ENCODE measurements around the gene FARP1.
A peak's percentile ranks its signal among the peaks of the same experiment; 100 is the strongest.

Gene FARP1

GRCh38 chr13:98144801-98145350 is 2.0 kb downstream of the FARP1 start:
- TF ChIP-seq GATA3 (IDR thresholded peaks at IDR 0.05; ENCODE audit: low read depth, low read length) (no peak), GATA2 (IDR thresholded peaks at IDR 0.05; ENCODE audit: low read depth, low read length) (no peak)

DNA sequence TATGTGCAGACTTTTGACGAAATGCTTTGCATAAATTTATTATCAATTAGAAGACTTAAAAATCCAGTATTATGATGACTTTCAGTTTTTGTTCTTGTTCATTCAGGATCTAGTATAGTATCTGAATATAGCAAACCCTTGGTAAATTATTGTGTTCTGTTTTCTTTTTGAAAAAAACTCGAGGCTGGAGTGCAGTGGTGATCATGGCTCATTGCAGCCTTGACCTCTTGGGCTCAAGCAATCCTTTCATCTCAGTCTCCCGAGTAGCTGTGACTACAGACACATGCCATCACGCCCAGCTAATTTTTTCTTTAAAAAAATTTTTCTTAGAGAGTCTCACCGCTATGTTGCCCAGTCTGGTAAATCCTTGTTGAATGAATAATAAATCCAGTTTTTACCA is 4.6 kb downstream of the FARP1 start:
- no peak for TF ChIP-seq GATA3 (IDR thresholded peaks at IDR 0.05; ENCODE audit: low read depth, low read length)
- TF ChIP-seq GATA2 (IDR thresholded peaks at IDR 0.05; ENCODE audit: low read depth, low read length): no peak

GRCh38 chr13:98150832-98151479 is 8.1 kb downstream of the FARP1 start:
- TF ChIP-seq GATA3 (IDR thresholded peaks at IDR 0.05; ENCODE audit: low read depth, low read length) (no peak), GATA2 (IDR thresholded peaks at IDR 0.05; ENCODE audit: low read depth, low read length) (no peak)

GRCh38 chr13:98155475-98156109 is 12.7 kb downstream of the FARP1 start:
- no peak for TF ChIP-seq GATA3 (IDR thresholded peaks at IDR 0.05; ENCODE audit: low read depth, low read length)
- TF ChIP-seq GATA2 (IDR thresholded peaks at IDR 0.05; ENCODE audit: low read depth, low read length): no peak

GRCh38 chr13:98156259-98156658 is 13.4 kb downstream of the FARP1 start:
- no peak for TF ChIP-seq GATA2 (IDR thresholded peaks at IDR 0.05; ENCODE audit: low read depth, low read length)
- TF ChIP-seq GATA3 (IDR thresholded peaks at IDR 0.05; ENCODE audit: low read depth, low read length): no peak

- TF ChIP-seq GATA2 (IDR thresholded peaks at IDR 0.05; ENCODE audit: low read depth, low read length): no peak
- TF ChIP-seq GATA3 (IDR thresholded peaks at IDR 0.05; ENCODE audit: low read depth, low read length): no peak
These were observed 14.3 kb downstream of the FARP1 start for GRCh38 chr13:98157188-98157587.

DNA sequence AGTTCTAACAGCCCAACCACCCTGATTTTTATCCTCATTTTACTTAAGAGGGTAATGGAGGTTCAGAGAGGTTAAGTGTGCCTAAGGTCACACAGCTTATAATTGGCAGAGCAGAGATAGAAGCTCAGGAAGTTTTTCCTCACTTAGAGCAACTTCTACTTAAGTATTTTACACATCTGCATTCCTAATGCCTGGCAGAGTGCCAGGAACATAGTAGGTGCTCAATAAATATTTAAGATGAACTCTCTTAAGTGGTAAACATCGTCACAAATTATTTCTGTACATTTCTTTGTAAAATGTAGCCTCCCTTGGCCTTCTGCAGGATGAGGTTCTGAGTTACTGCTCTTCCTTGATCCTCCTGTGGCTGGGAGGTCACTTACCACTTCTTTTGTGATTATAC is 14.7 kb downstream of the FARP1 start:
- TF ChIP-seq GATA2 (IDR thresholded peaks at IDR 0.05; ENCODE audit: low read depth, low read length) (no peak), GATA3 (IDR thresholded peaks at IDR 0.05; ENCODE audit: low read depth, low read length) (no peak)

DNA sequence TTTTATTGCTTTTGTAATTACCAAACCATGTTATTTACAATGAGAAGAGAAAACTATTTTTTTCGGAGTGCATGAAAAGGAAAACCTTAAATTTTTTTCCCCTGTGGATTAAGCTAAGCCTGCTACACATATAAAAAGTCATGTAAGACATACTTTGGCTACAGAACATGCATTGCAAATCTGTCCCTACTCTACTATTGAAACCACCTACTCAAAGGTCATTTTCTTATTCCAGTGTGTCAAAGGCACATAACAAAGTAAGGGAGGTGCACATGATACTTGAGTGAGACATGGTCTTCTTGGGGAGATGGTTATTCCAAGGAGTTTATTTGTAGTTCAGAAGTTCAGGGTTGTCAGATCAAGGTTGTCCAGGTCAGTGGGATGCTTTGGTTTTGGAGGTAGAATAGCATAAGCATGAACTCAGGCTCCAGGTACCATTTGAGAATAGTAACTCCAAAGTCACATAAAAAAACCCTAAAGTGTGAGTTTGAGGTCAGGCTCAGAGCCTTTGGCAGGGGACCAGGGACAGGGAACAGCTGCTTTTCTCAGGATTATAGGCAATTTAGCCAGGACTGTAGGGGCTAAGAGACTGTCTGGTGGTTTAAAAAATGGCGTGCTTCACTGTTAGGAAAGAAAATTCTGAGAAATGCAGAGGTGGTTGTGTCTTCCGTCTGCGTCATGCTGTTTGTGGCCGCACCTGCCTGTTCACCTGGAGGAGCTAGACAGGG is 15.4 kb downstream of the FARP1 start:
- TF ChIP-seq GATA2 (IDR thresholded peaks at IDR 0.05; ENCODE audit: low read depth, low read length): no peak
- TF ChIP-seq GATA3 (IDR thresholded peaks at IDR 0.05; ENCODE audit: low read depth, low read length): no peak

DNA sequence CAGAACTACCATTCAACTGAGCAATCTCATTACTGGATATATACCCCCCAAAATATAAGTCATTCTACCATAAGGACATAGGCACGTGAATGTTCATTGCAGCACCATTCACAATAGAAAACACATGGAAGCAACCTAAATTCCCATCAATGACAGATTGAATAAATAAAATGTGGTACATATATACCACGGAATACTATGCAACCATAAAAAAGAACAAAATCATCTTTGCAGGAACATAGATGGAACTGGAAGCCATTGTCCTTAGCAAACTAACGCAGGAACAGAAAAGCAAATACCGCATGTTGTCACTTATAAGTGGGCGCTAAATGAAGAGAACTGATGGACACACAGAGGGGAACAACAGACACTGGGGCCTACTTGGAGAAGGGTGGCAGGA is 20.0 kb downstream of the FARP1 start:
- no peak for TF ChIP-seq GATA3 (IDR thresholded peaks at IDR 0.05; ENCODE audit: low read depth, low read length)
- TF ChIP-seq GATA2 (IDR thresholded peaks at IDR 0.05; ENCODE audit: low read depth, low read length): no peak

DNA sequence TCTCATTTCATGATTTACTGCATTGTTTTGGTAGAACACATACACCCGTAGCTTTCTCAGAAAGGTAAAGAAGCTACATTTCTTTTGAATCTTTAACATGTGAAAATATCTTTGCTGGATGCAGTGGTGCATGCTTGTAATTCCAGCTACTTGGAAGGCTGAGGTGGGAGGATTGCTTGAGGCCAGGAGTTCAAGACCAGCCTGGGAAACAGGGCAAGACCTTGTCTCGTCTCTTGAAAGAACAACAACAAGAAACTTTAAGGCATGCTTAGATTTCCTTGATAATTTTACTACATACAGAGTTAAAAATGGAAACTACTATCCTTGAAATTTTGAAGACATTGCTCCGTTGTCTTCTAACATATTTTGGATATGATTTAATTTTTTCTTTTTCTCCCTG is 26.4 kb downstream of the FARP1 start:
- TF ChIP-seq GATA2 (IDR thresholded peaks at IDR 0.05; ENCODE audit: low read depth, low read length) (no peak), GATA3 (IDR thresholded peaks at IDR 0.05; ENCODE audit: low read depth, low read length) (no peak)

GRCh38 chr13:98171900-98172589 is 29.2 kb downstream of the FARP1 start:
- TF ChIP-seq GATA2 (IDR thresholded peaks at IDR 0.05; ENCODE audit: low read depth, low read length): peak; percentile 98
- peak; percentile 94 for TF ChIP-seq GATA3 (IDR thresholded peaks at IDR 0.05; ENCODE audit: low read depth, low read length)

DNA sequence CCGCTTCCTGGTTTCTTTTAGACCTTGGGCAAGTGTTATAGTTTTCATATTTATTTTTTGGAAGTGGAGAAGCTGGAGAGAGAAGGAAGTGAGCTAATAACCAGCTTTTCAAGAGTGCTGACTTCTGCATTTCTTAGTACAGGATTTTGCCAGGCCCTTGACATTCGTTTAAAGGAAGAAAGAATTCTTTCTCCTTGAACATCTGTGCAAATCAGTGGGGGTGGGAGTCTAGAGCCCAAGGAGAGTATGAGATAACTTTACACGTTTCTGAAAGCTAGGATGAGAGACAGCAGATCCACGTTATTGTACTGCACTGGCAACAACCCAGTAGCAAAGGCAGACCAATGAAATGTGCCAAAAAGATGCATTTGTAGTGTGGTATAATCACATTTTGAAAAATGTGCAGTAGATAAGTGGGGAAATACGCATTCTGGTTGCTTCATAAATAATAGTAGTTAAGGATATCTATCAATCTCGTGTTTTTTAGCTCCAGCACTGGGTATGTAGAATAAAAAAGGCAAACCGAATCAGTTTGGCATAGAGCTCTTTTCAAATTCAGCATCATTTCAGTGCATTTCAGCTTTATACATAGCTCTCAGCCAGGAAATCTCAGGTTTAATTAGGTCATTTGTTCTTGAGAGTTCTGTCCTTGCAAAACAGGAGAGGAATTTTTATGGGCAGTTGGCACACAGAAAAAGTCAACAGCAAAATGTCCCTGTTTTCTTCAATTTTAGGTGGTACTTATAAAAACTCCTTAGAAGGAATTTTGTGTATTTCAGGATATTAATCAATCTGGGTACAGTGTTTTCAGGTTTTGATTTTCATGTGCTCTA is 29.9 kb downstream of the FARP1 start:
- TF ChIP-seq GATA3 (IDR thresholded peaks at IDR 0.05; ENCODE audit: low read depth, low read length): peak; percentile 36
- TF ChIP-seq GATA2 (IDR thresholded peaks at IDR 0.05; ENCODE audit: low read depth, low read length): peak; percentile 64

DNA sequence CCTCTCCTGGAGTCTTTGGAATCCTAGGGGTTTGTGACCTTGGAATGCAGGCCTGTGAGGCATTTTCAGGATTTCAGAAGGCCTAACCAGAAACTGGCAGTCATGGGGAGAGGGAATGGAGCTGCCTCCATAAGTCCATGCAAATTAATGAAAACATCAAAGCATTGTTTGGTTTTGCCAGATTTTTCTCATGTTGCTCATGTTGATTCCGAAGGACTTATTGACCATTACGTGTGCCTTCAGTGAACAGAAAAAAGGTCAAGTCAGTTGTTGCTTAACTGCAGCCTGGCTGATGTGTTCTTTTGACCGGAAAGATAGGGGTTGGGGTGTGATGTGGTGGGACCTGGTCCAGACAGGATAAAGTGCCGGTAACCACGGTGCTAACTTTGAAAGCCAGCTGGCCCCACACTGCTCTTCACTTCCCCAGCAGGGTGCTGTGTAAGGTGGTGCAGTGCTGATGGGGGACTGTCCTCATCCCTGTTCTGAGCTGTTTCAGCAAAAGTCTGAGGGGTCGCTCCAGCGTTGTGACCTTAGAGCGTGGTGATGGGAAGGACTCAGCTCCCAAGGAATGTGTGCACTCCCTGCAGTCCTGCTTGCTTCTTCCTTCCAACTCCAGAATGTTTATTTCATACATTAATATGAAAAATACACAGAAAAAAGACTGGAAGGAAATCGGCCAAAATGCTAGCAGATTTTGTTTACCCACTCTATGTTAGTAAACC is 30.7 kb downstream of the FARP1 start:
- TF ChIP-seq GATA2 (IDR thresholded peaks at IDR 0.05; ENCODE audit: low read depth, low read length) (no peak), GATA3 (IDR thresholded peaks at IDR 0.05; ENCODE audit: low read depth, low read length) (no peak)

Measured in SH-SY5Y (cell line).